HL-60/S4 treated with retinoic acid at 250 ng/mL for 4 days and 3 days (cell line): ENCODE results near the gene ZNF552.
"Not testable (repeated sequence)": the region's sequence is repeated elsewhere in the genome, so short reads cannot be mapped to it uniquely, and the experiment has no call there.

Experiments
- in situ Hi-C: fragments of 300-500 bp; cut with MboI; formaldehyde crosslinking; loops from 2 replicates; pipeline ENCODE4 v1.7.0; 2022; ENCODE audit warnings: low sequenced_read_pairs

ZNF552 gene

DNA sequence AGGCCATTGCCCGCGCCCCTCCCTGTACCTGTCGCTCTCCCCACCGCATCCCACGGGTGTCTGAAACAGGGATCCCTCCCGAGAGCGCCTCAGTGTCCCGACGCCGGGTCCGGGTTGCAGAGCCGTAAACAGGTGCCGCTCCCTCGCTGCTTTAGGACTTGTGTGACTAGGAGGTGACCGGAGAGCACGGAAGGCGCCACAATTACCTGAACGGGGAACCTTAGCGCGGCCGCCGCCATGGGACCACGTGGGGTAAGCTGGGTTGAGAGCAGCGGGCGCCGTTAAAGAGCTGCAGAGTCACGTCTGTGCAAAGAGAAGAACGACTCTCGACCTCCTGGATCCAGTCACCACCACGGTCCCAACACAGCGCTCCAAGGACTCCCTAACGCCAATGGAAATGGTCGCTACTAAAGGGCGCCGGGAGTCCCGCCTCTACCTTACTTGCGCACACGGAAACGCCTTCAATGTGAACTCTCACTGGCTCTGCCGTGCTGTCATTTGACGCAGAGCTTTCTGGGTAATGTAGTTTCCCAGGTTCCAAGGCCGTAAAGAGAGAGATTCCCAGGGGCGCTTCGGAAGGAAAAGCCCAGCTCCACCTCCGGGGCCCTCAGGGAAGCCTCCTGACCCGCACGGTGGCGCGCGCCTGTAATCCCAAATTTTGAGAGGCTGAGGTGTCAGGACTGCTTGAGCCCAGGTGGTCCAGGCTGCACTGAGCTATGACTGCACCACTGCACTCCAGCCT is at the start of gene ZNF552:
Gene ZNF552, minus strand, starts transcription at position 409 of the 742 bp plus-strand sequence. Its CDS starts 170 bp downstream, at position 239.
- in situ Hi-C loops, result no loop called here

DNA sequence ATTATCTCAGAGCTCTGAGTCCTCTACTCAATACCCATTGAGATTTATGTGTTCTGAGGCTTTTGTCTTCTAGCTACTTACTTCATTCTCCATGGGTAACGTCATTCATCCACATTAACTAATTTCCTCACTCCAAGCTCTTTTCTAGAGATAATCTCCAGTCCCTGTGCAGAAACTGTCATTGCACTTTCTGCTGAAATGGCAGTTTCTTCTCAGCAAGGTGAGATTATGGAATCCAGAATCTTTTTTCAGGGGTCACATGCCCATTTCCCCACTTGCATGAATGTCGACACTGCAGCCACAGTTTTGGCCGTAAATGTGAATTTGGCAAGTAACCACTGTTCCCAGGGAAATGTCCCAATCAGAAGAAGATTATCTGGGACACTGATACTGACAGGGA is 47.6 kb upstream of the ZNF552 start:
- in situ Hi-C loops, result not testable (repeated sequence)

DNA sequence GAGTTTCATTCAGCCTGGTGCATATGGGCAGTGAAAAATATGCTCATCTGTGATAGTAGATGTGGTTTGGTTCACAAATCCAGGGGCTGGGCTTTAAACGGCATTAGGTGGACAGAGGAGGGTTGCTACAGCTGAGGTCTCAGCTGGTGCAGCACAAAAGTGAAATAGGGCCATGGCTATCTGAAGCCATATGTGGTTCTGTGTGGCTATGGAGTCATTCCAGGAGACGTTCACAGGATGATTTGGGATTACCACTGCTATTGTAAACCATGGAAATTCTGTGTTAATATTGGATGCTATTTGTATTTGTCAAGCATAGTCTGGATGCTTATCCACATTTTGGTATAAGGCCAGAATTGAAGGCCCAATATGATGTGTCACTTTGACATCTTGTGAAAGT is 39.4 kb upstream of the ZNF552 start:
- in situ Hi-C loops, result not testable (repeated sequence)

DNA sequence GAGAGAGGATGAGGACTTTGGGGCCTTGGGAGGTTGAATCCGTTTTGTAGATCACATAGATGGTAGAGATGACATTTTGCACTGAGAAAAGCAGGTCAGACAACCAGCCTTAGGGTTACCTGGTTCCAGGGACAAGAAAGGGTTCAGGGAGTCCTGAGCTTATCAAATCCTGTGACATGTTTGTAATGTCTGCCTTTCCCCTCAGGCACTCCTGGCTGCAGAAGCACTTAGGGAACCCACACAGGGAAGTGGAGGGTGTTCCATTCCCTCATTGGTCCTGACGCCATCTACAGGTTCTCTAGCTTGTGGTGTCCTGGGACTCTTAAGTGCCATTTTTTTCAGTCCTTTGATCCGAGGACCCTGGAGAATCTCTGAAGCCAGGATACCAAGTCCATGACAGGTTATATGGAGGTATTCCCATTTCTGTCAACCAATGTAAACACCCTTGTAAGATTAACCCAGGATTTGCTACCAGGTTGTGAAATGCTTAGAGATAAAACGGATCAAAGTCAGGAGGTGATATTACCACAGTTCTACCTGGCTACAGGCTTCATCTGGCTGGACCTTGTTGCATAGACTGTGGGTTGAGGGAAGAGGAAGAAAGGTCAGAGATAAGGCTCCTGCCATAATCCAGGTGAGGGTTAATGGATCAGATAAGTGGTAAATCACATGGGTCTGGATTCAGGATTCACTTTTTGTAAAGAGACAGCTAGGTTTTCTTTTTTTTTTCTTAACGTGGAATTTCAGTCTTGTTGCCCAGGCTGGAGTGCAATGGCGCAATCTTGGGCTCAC is 37.3 kb upstream of the ZNF552 start:
- in situ Hi-C loops, result not testable (repeated sequence)

DNA sequence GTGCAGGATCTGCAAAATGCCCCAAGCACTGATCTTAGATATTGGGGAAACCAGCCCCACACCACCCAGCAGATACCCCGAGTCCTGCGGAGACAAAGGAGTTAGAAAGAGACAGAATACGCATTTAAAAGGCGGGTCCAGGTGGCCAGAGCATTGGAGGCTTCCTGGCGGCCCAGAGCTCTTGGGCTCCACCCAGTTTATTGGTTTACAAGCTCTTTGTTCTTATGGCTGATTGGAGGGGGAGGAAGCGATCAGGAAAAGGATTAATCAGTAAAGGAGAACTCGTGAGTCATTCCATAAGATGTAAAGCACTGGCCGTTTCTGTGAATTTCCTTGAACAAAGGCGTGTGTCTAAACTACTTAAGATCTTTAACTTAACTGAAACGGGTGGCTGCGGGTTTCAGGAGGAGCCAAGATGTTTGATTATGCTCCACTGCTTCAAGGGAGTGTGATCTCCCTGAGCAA is 35.9 kb upstream of the ZNF552 start:
- in situ Hi-C loops, result no loop called here

DNA sequence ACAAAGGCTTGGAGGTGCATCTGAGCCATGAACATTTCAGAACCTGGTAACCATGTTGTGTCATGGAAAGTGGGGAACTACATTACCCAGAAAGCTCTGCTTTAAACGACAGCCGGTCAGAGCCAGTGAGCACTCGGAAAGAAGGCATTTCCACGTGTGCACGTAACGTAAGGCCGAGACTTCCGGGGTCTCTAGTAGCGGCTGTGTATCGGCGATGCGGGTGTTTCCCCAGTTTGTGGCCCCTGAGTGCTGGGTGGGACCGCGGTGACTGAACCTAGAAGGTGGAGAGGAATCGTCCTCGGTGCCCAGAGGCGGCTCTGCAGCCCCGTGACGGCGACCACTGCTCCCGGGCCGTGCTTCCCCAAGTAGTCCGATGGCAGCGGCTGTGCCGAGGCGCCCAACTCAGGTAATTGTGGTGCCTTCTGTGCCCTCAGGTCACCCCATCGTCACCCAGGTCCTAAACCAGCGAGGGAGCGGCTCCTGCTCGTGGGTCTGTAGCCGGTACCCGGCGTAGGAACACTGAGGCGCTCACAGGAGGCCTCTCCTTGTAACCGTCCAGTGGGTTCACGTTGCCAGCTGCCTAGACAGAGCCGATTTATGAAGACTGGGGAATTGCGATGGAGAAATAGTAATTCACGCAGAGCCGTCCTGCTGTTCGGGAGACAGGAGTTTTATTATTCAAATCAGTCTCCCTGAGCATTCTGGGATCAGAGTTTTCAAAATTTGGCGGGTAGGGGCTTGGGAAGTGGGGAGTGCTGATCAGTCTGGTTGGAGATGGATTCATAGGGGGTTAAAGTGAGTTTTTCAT is 35.2 kb upstream of the ZNF552 start, which contains the start of gene ZNF587:
Gene ZNF587, plus strand, starts transcription at position 194 of the 808 bp plus-strand sequence. Its CDS starts 180 bp downstream, at position 374.
- in situ Hi-C loops, result not testable (repeated sequence)

DNA sequence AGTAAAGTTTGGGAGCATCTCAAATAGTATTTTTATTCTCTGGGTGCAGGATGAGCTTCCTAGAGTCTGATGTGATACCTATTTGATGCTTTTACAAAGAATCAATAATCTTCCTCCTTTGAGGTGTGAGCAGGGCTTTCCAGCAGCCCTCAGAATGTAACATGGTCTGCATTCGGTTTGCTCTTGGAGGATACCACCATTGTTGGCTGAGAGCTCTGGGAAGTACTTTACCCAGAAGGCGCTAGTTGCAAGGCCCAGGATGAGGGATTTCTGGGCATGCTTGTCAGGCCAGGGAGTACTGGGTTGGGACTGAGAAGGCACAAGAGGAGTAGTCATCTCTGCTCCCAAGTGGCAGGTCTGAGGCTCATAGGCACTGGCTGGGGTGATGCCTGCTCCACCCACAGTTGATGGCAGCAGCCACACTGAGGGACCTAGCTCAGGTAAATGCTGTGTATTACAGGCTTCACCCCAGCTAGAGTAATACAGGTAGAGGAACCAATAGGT is 34.5 kb upstream of the ZNF552 start:
- in situ Hi-C loops, result not testable (repeated sequence)

DNA sequence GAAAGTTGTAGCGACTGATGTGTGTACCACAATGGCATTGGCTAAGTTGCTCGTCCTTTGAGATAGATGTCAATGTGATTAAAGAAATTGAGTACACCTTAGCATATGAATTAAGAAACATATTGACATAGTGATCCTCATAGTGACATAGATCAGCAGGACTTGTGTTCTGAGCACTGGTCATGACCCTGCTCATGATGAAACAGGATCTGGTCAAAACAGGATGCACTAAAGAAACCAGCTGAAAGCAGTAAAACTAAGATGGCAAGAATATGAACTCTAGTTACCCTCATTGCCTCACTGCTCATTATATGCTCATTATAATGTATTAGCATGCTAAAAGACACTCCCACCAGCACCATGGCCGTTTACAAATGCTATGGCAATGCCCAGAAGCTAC is 32.5 kb upstream of the ZNF552 start:
- in situ Hi-C loops, result not testable (repeated sequence)

DNA sequence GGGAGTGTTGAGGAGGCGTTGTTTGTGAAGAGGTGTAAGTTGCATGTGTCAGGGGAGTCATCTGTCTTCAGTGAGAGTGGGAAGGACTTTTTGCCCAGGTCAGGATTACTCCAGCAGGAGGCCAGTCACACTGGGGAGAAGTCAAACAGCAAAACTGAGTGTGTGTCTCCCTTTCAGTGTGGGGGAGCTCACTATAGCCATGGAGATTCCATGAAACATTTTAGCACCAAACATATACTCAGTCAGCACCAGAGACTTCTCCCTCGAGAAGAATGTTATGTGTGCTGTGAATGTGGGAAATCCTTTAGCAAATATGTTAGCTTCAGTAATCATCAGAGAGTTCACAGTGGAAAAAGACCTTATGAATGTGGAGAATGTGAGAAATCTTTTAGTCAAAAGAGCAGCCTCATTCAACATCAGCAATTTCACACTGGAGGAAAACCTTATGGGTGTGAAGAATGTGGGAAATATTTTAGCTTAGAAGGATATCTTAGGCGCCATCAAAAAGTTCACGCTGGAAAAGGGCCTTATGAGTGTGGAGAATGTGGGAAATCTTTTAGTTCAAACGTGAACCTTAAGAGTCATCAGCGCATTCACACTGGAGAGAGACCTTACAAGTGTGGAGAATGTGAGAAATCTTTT is 26.5 kb upstream of the ZNF552 start:
- in situ Hi-C loops, result no loop called here

DNA sequence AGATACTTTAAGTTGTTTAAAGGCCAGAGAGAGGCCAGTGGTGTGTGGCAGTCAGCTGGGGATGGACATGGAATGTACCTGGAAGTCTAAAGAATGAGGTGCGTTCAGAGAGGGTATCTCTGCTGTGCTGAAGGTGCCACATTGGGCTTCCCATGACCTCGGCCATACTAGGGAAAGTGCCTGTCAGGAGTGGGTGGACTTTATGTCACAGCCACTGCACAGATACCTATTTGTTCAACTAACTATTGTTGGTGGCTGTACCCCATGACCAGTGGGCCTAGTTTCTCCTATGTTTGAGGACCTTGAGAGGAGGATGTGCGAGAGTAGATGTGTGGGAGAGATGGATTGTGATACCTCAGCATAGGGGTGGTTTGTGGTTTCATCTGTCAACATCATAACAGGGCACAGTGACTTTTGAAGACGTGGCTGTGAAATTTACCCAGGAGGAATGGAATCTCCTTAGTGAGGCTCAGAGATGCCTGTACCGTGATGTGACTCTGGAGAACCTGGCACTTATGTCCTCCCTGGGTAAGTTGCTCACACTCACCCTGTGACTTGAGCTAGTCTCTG is 24.0 kb upstream of the ZNF552 start:
- in situ Hi-C loops, result not testable (repeated sequence)

DNA sequence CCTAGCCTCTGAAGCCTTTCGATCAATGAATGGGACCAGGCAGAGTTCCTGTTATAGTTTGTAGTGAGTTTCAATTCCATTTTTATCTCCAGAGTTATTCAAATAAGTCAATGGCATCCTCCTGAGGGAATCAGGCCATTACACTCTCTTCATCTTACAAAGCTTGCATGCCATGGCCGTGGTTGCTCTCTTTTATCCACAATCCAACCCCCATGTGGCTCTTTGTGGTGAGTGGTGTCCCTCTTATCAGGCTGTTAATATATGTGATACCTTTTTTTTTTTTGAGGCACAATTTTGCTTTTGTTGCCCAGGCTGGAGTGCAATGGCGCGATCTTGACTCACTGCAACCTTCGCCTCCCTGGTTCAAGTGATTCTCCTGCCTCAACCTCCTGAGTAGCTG is 22.3 kb upstream of the ZNF552 start:
- in situ Hi-C loops, result not testable (repeated sequence)

DNA sequence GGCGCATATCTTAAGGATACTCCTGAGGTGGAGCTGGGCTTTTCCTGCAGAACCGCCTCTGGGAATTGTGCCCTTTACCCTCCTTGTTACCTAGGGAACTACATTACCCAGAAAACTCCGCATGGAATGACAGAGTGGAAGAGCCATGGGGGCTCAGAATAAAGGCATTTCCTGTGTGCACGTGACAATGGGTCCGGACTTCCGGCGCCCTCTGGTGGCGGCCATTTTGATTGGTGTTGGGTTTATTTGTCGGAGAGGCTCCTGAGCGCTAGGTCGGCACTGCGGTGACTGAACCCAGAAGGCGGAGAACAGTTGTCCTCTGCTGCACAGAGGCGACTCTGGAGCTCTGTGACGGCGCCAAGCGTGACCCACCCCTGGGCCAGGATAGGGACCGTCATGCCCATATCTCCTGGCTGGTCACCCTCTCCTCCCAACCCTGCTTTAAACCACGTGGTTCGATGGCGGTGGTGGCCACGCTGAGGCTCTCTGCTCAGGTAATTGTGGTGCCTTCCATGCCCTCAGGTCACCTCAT is 15.4 kb upstream of the ZNF552 start, which contains the start of gene ZNF587B:
Gene ZNF587B, plus strand, starts transcription at position 229 of the 532 bp plus-strand sequence. Its CDS starts 230 bp downstream, at position 459.
- in situ Hi-C loops, result no loop called here

DNA sequence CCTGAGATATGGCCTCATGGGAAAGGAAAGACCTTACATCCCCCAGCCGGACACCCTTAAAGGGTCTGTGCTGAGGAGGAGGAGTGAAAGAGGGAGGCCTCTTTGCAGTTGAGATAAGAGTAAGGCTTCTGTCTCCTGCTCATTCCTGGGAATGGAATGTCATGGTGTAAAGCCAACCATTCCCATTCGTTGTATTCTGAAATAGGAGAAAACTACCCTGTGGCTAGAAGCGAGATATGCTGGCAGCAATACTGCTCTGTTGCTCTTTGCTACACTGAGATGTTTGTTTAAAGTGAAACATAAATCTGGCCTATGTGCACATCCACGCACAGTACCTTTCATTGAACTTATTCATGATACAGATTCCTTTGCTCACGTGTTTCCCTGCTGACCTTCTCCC is 14.6 kb upstream of the ZNF552 start:
- in situ Hi-C loops, result no loop called here

DNA sequence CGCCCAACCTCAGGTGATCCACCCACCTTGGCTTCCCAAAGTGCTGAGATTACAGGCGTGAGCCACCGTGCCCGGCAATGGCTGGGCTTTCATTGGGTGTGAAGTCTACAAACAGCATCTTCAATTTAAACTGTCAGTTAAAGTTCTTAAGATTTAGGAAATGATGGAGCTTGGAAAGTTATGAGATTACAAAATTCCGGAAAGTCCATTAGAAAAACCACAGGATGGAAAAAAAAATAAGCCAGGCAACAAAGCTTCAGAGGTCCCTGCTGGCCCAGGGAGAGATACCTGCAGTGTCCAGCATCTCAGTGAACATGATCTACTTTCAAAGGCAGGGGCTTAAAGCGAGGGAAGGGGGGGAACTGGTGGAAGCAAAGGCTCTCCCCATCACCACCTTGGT is 10.8 kb upstream of the ZNF552 start:
- in situ Hi-C loops, result no loop called here

DNA sequence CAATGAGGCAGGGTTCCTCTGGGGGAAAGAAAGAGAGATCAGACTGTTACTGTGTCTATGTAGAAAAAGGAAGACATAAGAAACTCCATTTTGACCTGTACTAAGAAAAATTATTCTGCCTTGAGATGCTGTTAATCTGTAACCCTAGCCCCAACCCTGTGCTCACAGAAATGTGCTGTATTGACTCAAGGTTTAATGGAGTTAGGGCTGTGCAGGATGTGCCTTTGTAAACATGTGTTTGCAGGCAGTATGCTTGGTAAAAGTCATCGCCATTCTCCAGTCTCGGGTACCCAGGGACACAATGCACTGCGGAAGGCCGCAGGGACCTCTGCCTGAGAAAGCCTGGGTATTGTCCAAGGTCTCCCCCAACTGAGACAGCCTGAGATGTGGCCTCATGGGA is 8.9 kb upstream of the ZNF552 start:
- in situ Hi-C loops, result not testable (repeated sequence)

DNA sequence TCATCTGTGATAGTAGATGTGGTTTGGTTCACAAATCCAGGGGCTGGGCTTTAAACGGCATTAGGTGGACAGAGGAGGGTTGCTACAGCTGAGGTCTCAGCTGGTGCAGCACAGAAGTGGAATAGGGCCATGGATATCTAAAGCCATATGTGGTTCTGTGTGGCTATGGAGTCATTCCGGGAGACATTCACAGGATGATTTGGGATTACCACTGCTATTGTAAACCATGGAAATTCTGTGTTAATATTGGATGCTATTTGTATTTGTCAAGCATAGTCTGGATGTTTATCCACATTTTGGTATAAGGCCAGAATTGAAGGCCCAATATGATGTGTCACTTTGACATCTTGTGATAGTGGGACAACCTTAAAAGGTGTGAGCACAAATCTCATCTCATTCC is 8.4 kb upstream of the ZNF552 start:
- in situ Hi-C loops, result not testable (repeated sequence)

DNA sequence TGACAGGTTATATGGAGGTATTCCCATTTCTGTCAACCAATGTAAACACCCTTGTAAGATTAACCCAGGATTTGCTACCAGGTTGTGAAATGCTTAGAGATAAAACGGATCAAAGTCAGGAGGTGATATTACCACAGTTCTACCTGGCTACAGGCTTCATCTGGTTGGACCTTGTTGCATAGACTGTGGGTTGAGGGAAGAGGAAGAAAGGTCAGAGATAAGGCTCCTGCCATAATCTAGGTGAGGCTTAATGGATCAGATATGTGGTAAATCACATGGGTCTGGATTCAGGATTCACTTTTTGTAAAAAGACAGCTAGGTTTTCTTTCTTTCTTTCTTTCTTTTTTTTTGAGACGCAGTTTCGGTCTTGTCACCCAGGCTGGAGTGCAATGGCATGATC is 6.8 kb upstream of the ZNF552 start:
- in situ Hi-C loops, result not testable (repeated sequence)

DNA sequence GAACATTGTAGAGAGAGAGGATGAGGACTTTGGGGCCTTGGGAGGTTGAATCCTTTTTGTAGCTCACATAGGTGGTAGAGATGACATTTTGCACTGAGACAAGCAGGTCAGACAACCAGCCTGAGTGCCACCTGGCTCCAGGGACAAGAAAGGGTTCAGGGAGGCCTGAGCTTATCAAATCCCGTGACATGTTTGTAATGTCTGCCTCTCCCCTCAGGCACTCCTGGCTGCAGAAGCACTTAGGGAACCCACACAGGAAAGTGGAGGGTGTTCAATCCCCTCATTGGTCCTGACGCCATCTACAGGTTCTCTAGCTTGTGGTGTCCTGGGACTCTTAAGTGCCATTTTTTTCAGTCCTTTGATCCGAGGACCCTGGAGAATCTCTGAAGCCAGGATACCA is 6.4 kb upstream of the ZNF552 start:
- in situ Hi-C loops, result not testable (repeated sequence)

DNA sequence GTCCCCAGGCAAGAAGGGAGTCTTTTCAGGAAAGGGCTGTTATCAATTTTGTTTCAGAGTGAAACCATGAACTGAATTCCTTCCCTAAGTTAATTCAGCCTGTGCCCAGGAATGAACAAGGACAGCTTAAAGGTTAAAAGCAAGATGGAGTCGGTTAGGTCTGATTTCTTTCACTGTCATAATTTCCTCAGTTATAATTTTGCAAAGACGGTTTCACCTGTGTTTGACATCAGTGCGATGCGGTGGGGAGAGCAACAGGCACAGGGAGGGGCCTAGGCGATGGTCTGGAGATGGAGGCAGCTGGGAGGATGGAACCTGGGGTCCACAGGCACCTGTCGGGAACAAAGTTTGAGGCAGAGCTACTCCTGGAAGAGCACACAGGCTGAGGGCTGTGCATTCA is 5.9 kb upstream of the ZNF552 start:
- in situ Hi-C loops, result no loop called here
